Measurements from ENCODE around the gene SPN.
"Not testable (repeated sequence)": the region's sequence is repeated elsewhere in the genome, so short reads cannot be mapped to it uniquely, and the experiment has no call there.

DNA sequence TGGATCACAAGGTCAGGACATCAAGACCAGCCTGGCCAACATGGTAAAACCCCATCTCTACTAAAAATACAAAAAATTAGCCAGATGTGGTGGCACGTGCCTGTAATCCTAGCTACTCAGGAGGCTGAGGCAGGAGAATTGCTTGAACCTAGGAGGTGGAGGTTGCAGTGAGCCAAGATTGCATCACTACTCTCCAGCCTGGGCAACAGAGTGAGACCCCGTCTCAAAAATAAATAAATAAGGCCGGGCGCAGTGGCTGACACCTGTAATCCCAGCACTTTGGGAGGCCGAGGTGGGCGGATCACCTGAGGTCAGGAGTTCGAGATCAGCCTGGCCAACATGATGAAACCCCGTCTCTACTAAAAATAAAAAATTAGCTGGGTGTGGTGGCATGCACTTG is 24.3 kb upstream of the SPN start:
- TF ChIP-seq, protein P1, sequence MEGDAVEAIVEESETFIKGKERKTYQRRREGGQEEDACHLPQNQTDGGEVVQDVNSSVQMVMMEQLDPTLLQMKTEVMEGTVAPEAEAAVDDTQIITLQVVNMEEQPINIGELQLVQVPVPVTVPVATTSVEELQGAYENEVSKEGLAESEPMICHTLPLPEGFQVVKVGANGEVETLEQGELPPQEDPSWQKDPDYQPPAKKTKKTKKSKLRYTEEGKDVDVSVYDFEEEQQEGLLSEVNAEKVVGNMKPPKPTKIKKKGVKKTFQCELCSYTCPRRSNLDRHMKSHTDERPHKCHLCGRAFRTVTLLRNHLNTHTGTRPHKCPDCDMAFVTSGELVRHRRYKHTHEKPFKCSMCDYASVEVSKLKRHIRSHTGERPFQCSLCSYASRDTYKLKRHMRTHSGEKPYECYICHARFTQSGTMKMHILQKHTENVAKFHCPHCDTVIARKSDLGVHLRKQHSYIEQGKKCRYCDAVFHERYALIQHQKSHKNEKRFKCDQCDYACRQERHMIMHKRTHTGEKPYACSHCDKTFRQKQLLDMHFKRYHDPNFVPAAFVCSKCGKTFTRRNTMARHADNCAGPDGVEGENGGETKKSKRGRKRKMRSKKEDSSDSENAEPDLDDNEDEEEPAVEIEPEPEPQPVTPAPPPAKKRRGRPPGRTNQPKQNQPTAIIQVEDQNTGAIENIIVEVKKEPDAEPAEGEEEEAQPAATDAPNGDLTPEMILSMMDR (IDR thresholded peaks at IDR 0.05), result not testable (repeated sequence)
- TF ChIP-seq POLR2A (IDR thresholded peaks at IDR 0.05), result not testable (repeated sequence)

All from vagina (tissue), 2 donors.